ENCODE data around the gene MYOC. TPM values are rescaled to one million over a fixed set of nuclear protein-coding genes. Genes with fewer than 3 reads are reported as not detected.

MYOC gene
- total RNA-seq, 1 experiment from 2014 or later, result not detected

GRCh38 chr1:171595324-171595723, 57.2 kb downstream of the MYOC start:
- no TSS peak for BruUV-seq (replicated peaks)

GRCh38 chr1:171590022-171590421, 62.5 kb downstream of the MYOC start:
- peaks cover 8% of the 10 kb centered on the region for H3K36me3 ChIP-seq (ENCODE audit: control insufficient read depth, insufficient read depth, low read length)
- Mint-ChIP-seq H3K36me3 (ENCODE audit: insufficient read depth, unreplicated experiment) (peaks cover 89% of the 10 kb centered on the region), H3K4me3 (ENCODE audit: unreplicated experiment) (no peak overlapping the region), H3K4me1 (ENCODE audit: low read depth, unreplicated experiment) (no peaks in the 10 kb centered on the region), H3K27me3 (ENCODE audit: insufficient read depth, unreplicated experiment) (no peaks in the 10 kb centered on the region), H3K27ac (ENCODE audit: unreplicated experiment) (no peak overlapping the region), H3K9me3 (ENCODE audit: unreplicated experiment) (no peaks in the 10 kb centered on the region)
- ChIA-PET POLR2A (no interaction called here), CTCF (no interaction called here)
- H3K4me1 ChIP-seq, result no peaks in the 10 kb centered on the region
- no peak for DNase-seq
- no TSS peak for BruUV-seq (replicated peaks)
- H3K27me3 ChIP-seq (replicated peaks; ENCODE audit: control insufficient read depth, insufficient read depth, low read length), result no peaks in the 10 kb centered on the region
- TF ChIP-seq, protein P1, sequence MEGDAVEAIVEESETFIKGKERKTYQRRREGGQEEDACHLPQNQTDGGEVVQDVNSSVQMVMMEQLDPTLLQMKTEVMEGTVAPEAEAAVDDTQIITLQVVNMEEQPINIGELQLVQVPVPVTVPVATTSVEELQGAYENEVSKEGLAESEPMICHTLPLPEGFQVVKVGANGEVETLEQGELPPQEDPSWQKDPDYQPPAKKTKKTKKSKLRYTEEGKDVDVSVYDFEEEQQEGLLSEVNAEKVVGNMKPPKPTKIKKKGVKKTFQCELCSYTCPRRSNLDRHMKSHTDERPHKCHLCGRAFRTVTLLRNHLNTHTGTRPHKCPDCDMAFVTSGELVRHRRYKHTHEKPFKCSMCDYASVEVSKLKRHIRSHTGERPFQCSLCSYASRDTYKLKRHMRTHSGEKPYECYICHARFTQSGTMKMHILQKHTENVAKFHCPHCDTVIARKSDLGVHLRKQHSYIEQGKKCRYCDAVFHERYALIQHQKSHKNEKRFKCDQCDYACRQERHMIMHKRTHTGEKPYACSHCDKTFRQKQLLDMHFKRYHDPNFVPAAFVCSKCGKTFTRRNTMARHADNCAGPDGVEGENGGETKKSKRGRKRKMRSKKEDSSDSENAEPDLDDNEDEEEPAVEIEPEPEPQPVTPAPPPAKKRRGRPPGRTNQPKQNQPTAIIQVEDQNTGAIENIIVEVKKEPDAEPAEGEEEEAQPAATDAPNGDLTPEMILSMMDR (IDR thresholded peaks at IDR 0.05; ENCODE audit: insufficient read depth in 1 of 2, low read depth in 1 of 2, low read length in 1 of 2, severe bottlenecking in 1 of 2, unreplicated experiment in 1 of 2), result no peak
- intact Hi-C loops (cut with micrococcal nuclease; ENCODE audit: unreplicated experiment), result no loop called here
- H3K9me3 ChIP-seq, result no peaks in the 10 kb centered on the region
- H3K4me3 ChIP-seq (ENCODE audit: low read depth, low read length), result no peak overlapping the region

More at GRCh38 chr1:171595324-171595723, 57.2 kb downstream of the MYOC start:
- Histone ChIP-seq H3K27me3 (replicated peaks; ENCODE audit: control insufficient read depth, insufficient read depth, low read length) (no peaks in the 10 kb centered on the region), H3K4me1 (no peaks in the 10 kb centered on the region), H3K36me3 (ENCODE audit: control insufficient read depth, insufficient read depth, low read length) (peaks cover 1% of the 10 kb centered on the region; the same call in 1 of the 2 replicates), H3K4me3 (ENCODE audit: low read depth, low read length) (no peak overlapping the region), H3K9me3 (no peaks in the 10 kb centered on the region)
- Mint-ChIP-seq H3K27me3 (ENCODE audit: insufficient read depth, unreplicated experiment) (no peaks in the 10 kb centered on the region), H3K27ac (ENCODE audit: unreplicated experiment) (no peak overlapping the region), H3K4me1 (ENCODE audit: low read depth, unreplicated experiment) (no peaks in the 10 kb centered on the region), H3K9me3 (ENCODE audit: unreplicated experiment) (no peaks in the 10 kb centered on the region), H3K36me3 (ENCODE audit: insufficient read depth, unreplicated experiment) (peaks cover 74% of the 10 kb centered on the region), H3K4me3 (ENCODE audit: unreplicated experiment) (no peak overlapping the region)
- ChIA-PET POLR2A (no interaction called here), CTCF (no interaction called here)
- intact Hi-C loops (cut with micrococcal nuclease; ENCODE audit: unreplicated experiment), result no loop called here
- DNase-seq, result no peak
- TF ChIP-seq, protein P1 (IDR thresholded peaks at IDR 0.05; ENCODE audit: insufficient read depth in 1 of 2, low read depth in 1 of 2, low read length in 1 of 2, severe bottlenecking in 1 of 2, unreplicated experiment in 1 of 2), result no peak

DNA sequence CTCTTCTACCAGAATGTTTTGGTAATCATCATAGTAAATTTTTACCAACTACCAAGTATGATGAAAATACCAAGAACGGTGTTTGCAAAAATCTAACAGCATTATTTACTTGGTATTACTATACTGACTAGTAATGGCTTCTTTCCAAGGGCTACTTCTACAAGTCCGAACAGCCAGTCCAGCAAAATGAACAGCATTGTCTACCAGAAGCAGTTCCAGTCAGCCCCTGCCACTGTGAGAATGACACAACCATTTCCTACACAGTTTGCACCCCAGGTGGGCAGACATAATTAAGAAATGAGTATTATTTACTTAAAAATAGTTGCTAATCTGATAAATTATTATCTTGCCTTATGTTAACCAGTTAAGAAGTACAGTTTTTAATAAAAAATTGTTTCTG, 64.3 kb downstream of the MYOC start:
- H3K36me3 Mint-ChIP-seq (ENCODE audit: insufficient read depth, unreplicated experiment), result peaks cover 94% of the 10 kb centered on the region
- DNase-seq, result no peak
- no peaks in the 10 kb centered on the region for H3K27me3 Mint-ChIP-seq (ENCODE audit: insufficient read depth, unreplicated experiment)
- no peaks in the 10 kb centered on the region for H3K9me3 Mint-ChIP-seq (ENCODE audit: unreplicated experiment)
- Histone ChIP-seq H3K27me3 (replicated peaks; ENCODE audit: control insufficient read depth, insufficient read depth, low read length) (no peaks in the 10 kb centered on the region), H3K4me1 (no peaks in the 10 kb centered on the region), H3K9me3 (no peaks in the 10 kb centered on the region), H3K36me3 (ENCODE audit: control insufficient read depth, insufficient read depth, low read length) (peaks cover 12% of the 10 kb centered on the region), H3K4me3 (ENCODE audit: low read depth, low read length) (no peak overlapping the region)
- TF ChIP-seq, protein P1 (IDR thresholded peaks at IDR 0.05; ENCODE audit: insufficient read depth in 1 of 2, low read depth in 1 of 2, low read length in 1 of 2, severe bottlenecking in 1 of 2, unreplicated experiment in 1 of 2), result no peak
- ChIA-PET CTCF (no interaction called here), POLR2A (interaction anchor here (0.6 kb wide), 1 partner anchor 56 kb away, joined by 9 read pairs; no protein-coding TSS in a partner anchor)
- no peak overlapping the region for H3K4me3 Mint-ChIP-seq (ENCODE audit: unreplicated experiment)
- no peak overlapping the region for H3K27ac Mint-ChIP-seq (ENCODE audit: unreplicated experiment)
- no TSS peak for BruUV-seq (replicated peaks)
- intact Hi-C loops (cut with micrococcal nuclease; ENCODE audit: unreplicated experiment), result loop anchor here (10.0 kb wide), 1 partner anchor 127 kb away; no protein-coding TSS in a partner anchor
- H3K4me1 Mint-ChIP-seq (ENCODE audit: low read depth, unreplicated experiment), result no peaks in the 10 kb centered on the region

Data from Caco-2 (cell line).